ENCODE results near the gene NDUFV1.

Gene NDUFV1

GRCh38 chr11:67629386-67630227 lies 22.9 kb downstream of the NDUFV1 start, which contains the start of gene NUDT8:
NUDT8 (minus strand) TSS chr11:67629937; CDS start chr11:67629911, 26 bp downstream.
- Histone ChIP-seq H3K4me1 (ENCODE audit: control insufficient read depth, insufficient read depth, low read length) (peaks cover 18% of the 10 kb centered on the region), H3K9ac (ENCODE audit: low read length in 2 of 2) (peak within 1 kb of the TSS; percentile 60 to 69), H3K27ac (ENCODE audit: low read length) (peak within 1 kb of the TSS; percentile 77), H3K4me3 (ENCODE audit: low read length in 2 of 2) (peak within 1 kb of the TSS; percentile 73 to 83), H3K36me3 (ENCODE audit: control insufficient read depth in 2 of 2, insufficient read depth in 2 of 2, low read length in 2 of 2) (no peaks in the 10 kb centered on the region), H3K27me3 (ENCODE audit: control insufficient read depth in 1 of 2, insufficient read depth in 2 of 2, low read length in 2 of 2) (no peaks in the 10 kb centered on the region), H3K9me3 (ENCODE audit: control insufficient read depth in 2 of 2, low read length in 2 of 2) (no peaks in the 10 kb centered on the region)

GRCh38 chr11:67630228-67630942 lies 23.6 kb downstream of the NDUFV1 start:
- Histone ChIP-seq H3K27ac (ENCODE audit: low read length) (peak overlapping the region; percentile 77), H3K9me3 (ENCODE audit: control insufficient read depth in 2 of 2, low read length in 2 of 2) (no peaks in the 10 kb centered on the region), H3K9ac (ENCODE audit: low read length in 2 of 2) (peak overlapping the region; percentile 54 to 69), H3K36me3 (ENCODE audit: control insufficient read depth in 2 of 2, insufficient read depth in 2 of 2, low read length in 2 of 2) (no peaks in the 10 kb centered on the region), H3K4me3 (ENCODE audit: low read length in 2 of 2) (peak overlapping the region; percentile 73 to 83), H3K27me3 (ENCODE audit: control insufficient read depth in 1 of 2, insufficient read depth in 2 of 2, low read length in 2 of 2) (no peaks in the 10 kb centered on the region), H3K4me1 (ENCODE audit: control insufficient read depth, insufficient read depth, low read length) (peaks cover 18% of the 10 kb centered on the region)

- Histone ChIP-seq H3K9ac (ENCODE audit: low read length in 2 of 2) (peak overlapping the region; percentile 54 to 69), H3K4me1 (ENCODE audit: control insufficient read depth, insufficient read depth, low read length) (peaks cover 18% of the 10 kb centered on the region), H3K27me3 (ENCODE audit: control insufficient read depth in 1 of 2, insufficient read depth in 2 of 2, low read length in 2 of 2) (no peaks in the 10 kb centered on the region)
These were observed 24.2 kb downstream of the NDUFV1 start for GRCh38 chr11:67630943-67631331.

GRCh38 chr11:67631411-67631810 lies 24.7 kb downstream of the NDUFV1 start:
- no peaks in the 10 kb centered on the region for H3K27me3 ChIP-seq (ENCODE audit: control insufficient read depth in 1 of 2, insufficient read depth in 2 of 2, low read length in 2 of 2)
- peak overlapping the region in 1 of 2 donors; percentile 54 for H3K9ac ChIP-seq (ENCODE audit: low read length in 2 of 2)
- H3K4me3 ChIP-seq (ENCODE audit: low read length in 2 of 2), result no peak overlapping the region
- no peak overlapping the region for H3K27ac ChIP-seq (ENCODE audit: low read length)
- H3K4me1 ChIP-seq (ENCODE audit: control insufficient read depth, insufficient read depth, low read length), result peaks cover 18% of the 10 kb centered on the region
- no peaks in the 10 kb centered on the region for H3K36me3 ChIP-seq (ENCODE audit: control insufficient read depth in 2 of 2, insufficient read depth in 2 of 2, low read length in 2 of 2)
- H3K9me3 ChIP-seq (ENCODE audit: control insufficient read depth in 2 of 2, low read length in 2 of 2), result no peaks in the 10 kb centered on the region

More at GRCh38 chr11:67630943-67631331, 24.2 kb downstream of the NDUFV1 start:
- Histone ChIP-seq H3K9me3 (ENCODE audit: control insufficient read depth in 2 of 2, low read length in 2 of 2) (no peaks in the 10 kb centered on the region), H3K36me3 (ENCODE audit: control insufficient read depth in 2 of 2, insufficient read depth in 2 of 2, low read length in 2 of 2) (no peaks in the 10 kb centered on the region), H3K27ac (ENCODE audit: low read length) (peak overlapping the region; percentile 77), H3K4me3 (ENCODE audit: low read length in 2 of 2) (peak overlapping the region; percentile 73 to 83)

GRCh38 chr11:67631853-67632174 lies 25.1 kb downstream of the NDUFV1 start:
- no peak overlapping the region for H3K9ac ChIP-seq (ENCODE audit: low read length in 2 of 2)
- H3K36me3 ChIP-seq (ENCODE audit: control insufficient read depth in 2 of 2, insufficient read depth in 2 of 2, low read length in 2 of 2), result no peaks in the 10 kb centered on the region
- H3K9me3 ChIP-seq (ENCODE audit: control insufficient read depth in 2 of 2, low read length in 2 of 2), result no peaks in the 10 kb centered on the region
- H3K27me3 ChIP-seq (ENCODE audit: control insufficient read depth in 1 of 2, insufficient read depth in 2 of 2, low read length in 2 of 2), result no peaks in the 10 kb centered on the region
- H3K4me1 ChIP-seq (ENCODE audit: control insufficient read depth, insufficient read depth, low read length), result peaks cover 18% of the 10 kb centered on the region
- no peak overlapping the region for H3K27ac ChIP-seq (ENCODE audit: low read length)
- H3K4me3 ChIP-seq (ENCODE audit: low read length in 2 of 2), result no peak overlapping the region

- Histone ChIP-seq H3K27ac (ENCODE audit: low read length) (no peak overlapping the region), H3K4me3 (ENCODE audit: low read length in 2 of 2) (no peak overlapping the region), H3K9me3 (ENCODE audit: control insufficient read depth in 2 of 2, low read length in 2 of 2) (no peaks in the 10 kb centered on the region), H3K4me1 (ENCODE audit: control insufficient read depth, insufficient read depth, low read length) (peaks cover 18% of the 10 kb centered on the region), H3K36me3 (ENCODE audit: control insufficient read depth in 2 of 2, insufficient read depth in 2 of 2, low read length in 2 of 2) (no peaks in the 10 kb centered on the region), H3K27me3 (ENCODE audit: control insufficient read depth in 1 of 2, insufficient read depth in 2 of 2, low read length in 2 of 2) (no peaks in the 10 kb centered on the region), H3K9ac (ENCODE audit: low read length in 2 of 2) (no peak overlapping the region)
These were observed 25.6 kb downstream of the NDUFV1 start for GRCh38 chr11:67632175-67632981.

- Histone ChIP-seq H3K9ac (ENCODE audit: low read length in 2 of 2) (no peak overlapping the region), H3K9me3 (ENCODE audit: control insufficient read depth in 2 of 2, low read length in 2 of 2) (no peaks in the 10 kb centered on the region), H3K4me3 (ENCODE audit: low read length in 2 of 2) (no peak overlapping the region), H3K27ac (ENCODE audit: low read length) (no peak overlapping the region), H3K36me3 (ENCODE audit: control insufficient read depth in 2 of 2, insufficient read depth in 2 of 2, low read length in 2 of 2) (no peaks in the 10 kb centered on the region), H3K4me1 (ENCODE audit: control insufficient read depth, insufficient read depth, low read length) (peaks cover 18% of the 10 kb centered on the region), H3K27me3 (ENCODE audit: control insufficient read depth in 1 of 2, insufficient read depth in 2 of 2, low read length in 2 of 2) (no peaks in the 10 kb centered on the region)
These were observed 26.4 kb downstream of the NDUFV1 start for GRCh38 chr11:67632982-67633755.

- H3K9me3 ChIP-seq (ENCODE audit: control insufficient read depth in 2 of 2, low read length in 2 of 2), result no peaks in the 10 kb centered on the region
- H3K9ac ChIP-seq (ENCODE audit: low read length in 2 of 2), result no peak overlapping the region
- H3K4me3 ChIP-seq (ENCODE audit: low read length in 2 of 2), result no peak overlapping the region
- no peaks in the 10 kb centered on the region for H3K27me3 ChIP-seq (ENCODE audit: control insufficient read depth in 1 of 2, insufficient read depth in 2 of 2, low read length in 2 of 2)
- no peak overlapping the region for H3K27ac ChIP-seq (ENCODE audit: low read length)
- peaks cover 15% of the 10 kb centered on the region for H3K4me1 ChIP-seq (ENCODE audit: control insufficient read depth, insufficient read depth, low read length)
- H3K36me3 ChIP-seq (ENCODE audit: control insufficient read depth in 2 of 2, insufficient read depth in 2 of 2, low read length in 2 of 2), result no peaks in the 10 kb centered on the region
These were observed 27.1 kb downstream of the NDUFV1 start for GRCh38 chr11:67633758-67634365.

GRCh38 chr11:67634366-67635230 lies 27.9 kb downstream of the NDUFV1 start:
- Histone ChIP-seq H3K36me3 (ENCODE audit: control insufficient read depth in 2 of 2, insufficient read depth in 2 of 2, low read length in 2 of 2) (no peaks in the 10 kb centered on the region), H3K9me3 (ENCODE audit: control insufficient read depth in 2 of 2, low read length in 2 of 2) (no peaks in the 10 kb centered on the region), H3K4me1 (ENCODE audit: control insufficient read depth, insufficient read depth, low read length) (peaks cover 9% of the 10 kb centered on the region), H3K27ac (ENCODE audit: low read length) (no peak overlapping the region), H3K4me3 (ENCODE audit: low read length in 2 of 2) (no peak overlapping the region), H3K27me3 (ENCODE audit: control insufficient read depth in 1 of 2, insufficient read depth in 2 of 2, low read length in 2 of 2) (peaks cover 0 to 3% of the 10 kb centered on the region in 2 donors), H3K9ac (ENCODE audit: low read length in 2 of 2) (no peak overlapping the region)

Data from stomach smooth muscle (tissue), 2 donors.